Measurements from ENCODE around the gene SLC6A11. TPM values are rescaled to one million over a fixed set of nuclear protein-coding genes. Genes with fewer than 3 reads are reported as not detected.

The SLC6A11 gene
- polyA plus RNA-seq, 1 donor (not counting 4 experiments of a cell fraction or from before 2014, with no cell fraction given): 9.8 TPM

DNA sequence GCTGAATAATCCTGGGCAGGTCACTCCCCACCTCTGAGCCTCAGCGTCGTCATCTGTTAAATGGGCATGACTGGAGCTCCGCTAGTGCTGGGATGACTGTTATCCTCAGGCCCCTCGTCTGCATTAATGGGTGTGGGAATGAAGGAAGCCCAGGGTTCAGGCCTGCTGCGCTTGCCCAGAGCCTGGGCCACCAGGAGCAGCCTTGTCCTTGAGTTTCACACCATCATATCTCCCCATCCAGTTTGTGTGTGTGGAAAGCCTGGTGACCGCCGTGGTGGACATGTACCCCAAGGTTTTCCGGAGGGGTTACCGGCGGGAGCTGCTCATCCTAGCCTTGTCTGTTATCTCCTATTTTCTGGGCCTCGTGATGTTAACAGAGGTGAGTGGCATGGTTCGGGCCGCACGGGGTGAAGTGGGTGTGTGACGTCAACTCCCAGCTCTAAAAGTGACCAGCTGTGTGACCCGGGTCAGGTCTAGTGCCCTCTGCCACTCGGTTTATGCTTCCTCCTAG lies 113.0 kb downstream of the SLC6A11 start:
- no peaks in the 10 kb centered on the region for H4K20me1 ChIP-seq (ENCODE audit: control insufficient read depth, extremely low read depth, insufficient read depth, low read length)
- DNase-seq (ENCODE audit: low read depth, low spot score) (no peak), FAIRE-seq (no peak)
- no peak overlapping the region for H3K27ac ChIP-seq (ENCODE audit: control insufficient read depth, insufficient read depth, low read length)
- peaks cover 38% of the 10 kb centered on the region for H3K4me1 ChIP-seq (ENCODE audit: control insufficient read depth, extremely low read depth, insufficient read depth, low read length)
- no peak overlapping the region for H2AFZ ChIP-seq (ENCODE audit: control insufficient read depth, low read length)
- H3K27me3 ChIP-seq (ENCODE audit: control insufficient read depth, extremely low read depth, insufficient read depth, low read length): no peaks in the 10 kb centered on the region
- no peaks in the 10 kb centered on the region for H3K79me2 ChIP-seq (ENCODE audit: control insufficient read depth, insufficient read depth, low read length)
- no peaks in the 10 kb centered on the region for H3K9me1 ChIP-seq (ENCODE audit: control insufficient read depth, extremely low read depth, insufficient read depth, low read length)
- H3K4me3 ChIP-seq (ENCODE audit: control insufficient read depth in 2 of 3, extremely low read depth in 1 of 3, insufficient read depth in 2 of 3, low read depth in 1 of 3, low read length in 3 of 3): no peak overlapping the region
- no peaks in the 10 kb centered on the region for H3K9me3 ChIP-seq (ENCODE audit: control insufficient read depth, low read depth, low read length)
- TF ChIP-seq EZH2 (IDR thresholded peaks at IDR 0.05; ENCODE audit: low read length): no peak
- TF ChIP-seq, protein P1, sequence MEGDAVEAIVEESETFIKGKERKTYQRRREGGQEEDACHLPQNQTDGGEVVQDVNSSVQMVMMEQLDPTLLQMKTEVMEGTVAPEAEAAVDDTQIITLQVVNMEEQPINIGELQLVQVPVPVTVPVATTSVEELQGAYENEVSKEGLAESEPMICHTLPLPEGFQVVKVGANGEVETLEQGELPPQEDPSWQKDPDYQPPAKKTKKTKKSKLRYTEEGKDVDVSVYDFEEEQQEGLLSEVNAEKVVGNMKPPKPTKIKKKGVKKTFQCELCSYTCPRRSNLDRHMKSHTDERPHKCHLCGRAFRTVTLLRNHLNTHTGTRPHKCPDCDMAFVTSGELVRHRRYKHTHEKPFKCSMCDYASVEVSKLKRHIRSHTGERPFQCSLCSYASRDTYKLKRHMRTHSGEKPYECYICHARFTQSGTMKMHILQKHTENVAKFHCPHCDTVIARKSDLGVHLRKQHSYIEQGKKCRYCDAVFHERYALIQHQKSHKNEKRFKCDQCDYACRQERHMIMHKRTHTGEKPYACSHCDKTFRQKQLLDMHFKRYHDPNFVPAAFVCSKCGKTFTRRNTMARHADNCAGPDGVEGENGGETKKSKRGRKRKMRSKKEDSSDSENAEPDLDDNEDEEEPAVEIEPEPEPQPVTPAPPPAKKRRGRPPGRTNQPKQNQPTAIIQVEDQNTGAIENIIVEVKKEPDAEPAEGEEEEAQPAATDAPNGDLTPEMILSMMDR (optimal IDR thresholded peaks at IDR 0.05 in 1 of 3, IDR thresholded peaks at IDR 0.05 in 1 of 3, conservative IDR thresholded peaks at IDR 0.05 in 1 of 3; ENCODE audit: extremely low read depth in 1 of 3, insufficient read depth in 2 of 3, low read length in 3 of 3): no peak
- dilution Hi-C loops (cut with MboI; ENCODE audit: extremely low pct_ligation_motif_present, low sequenced_read_pairs): no loop called here
- no peak overlapping the region for H3K9ac ChIP-seq (ENCODE audit: control insufficient read depth, extremely low read depth, insufficient read depth, low read length)
- H3K36me3 ChIP-seq (ENCODE audit: control insufficient read depth in 2 of 2, extremely low read depth in 1 of 2, insufficient read depth in 2 of 2, low read length in 2 of 2): no peaks in the 10 kb centered on the region
- H3K4me2 ChIP-seq (ENCODE audit: control insufficient read depth, extremely low read depth, insufficient read depth, low read depth, low read length): no peak overlapping the region

DNA sequence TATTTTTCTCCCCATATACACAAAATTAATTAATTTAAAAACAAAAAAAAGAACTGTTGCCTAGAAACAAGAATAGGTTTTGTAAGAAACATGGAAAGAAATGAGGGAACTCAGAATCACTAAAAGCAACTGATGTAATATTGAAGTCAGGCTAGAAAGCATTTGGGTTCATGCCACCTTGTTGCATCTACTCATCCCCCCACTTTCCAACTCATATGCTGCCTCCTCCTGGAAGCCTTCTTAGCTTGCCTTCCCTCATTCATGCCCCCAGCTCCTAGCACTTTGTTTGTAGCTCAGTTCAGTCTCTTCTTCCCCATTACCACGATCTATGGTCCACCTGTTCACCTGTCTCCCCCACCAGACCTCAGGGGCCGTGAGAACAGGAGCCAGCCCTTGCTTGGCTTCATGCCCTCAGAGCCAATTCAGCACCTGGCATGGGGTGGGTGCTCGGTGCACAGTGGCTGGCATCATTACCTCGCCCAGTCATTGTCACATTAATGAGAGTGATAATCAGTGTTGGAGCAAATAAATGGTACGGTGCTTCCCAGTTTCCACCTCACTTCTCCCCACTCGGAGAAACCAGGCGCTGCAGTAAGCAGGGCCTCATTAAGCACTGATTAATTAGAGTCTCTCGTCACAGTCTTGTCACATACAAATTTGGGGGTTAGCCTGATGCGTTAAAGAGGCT lies 114.1 kb downstream of the SLC6A11 start:
- H3K4me1 ChIP-seq (ENCODE audit: control insufficient read depth, extremely low read depth, insufficient read depth, low read length): peaks cover 49% of the 10 kb centered on the region

More for the DNA sequence above, 114.1 kb downstream of the SLC6A11 start:
- Histone ChIP-seq H3K79me2 (ENCODE audit: control insufficient read depth, insufficient read depth, low read length) (no peaks in the 10 kb centered on the region), H3K9me1 (ENCODE audit: control insufficient read depth, extremely low read depth, insufficient read depth, low read length) (no peaks in the 10 kb centered on the region), H2AFZ (ENCODE audit: control insufficient read depth, low read length) (no peak overlapping the region), H3K4me3 (ENCODE audit: control insufficient read depth in 2 of 3, extremely low read depth in 1 of 3, insufficient read depth in 2 of 3, low read depth in 1 of 3, low read length in 3 of 3) (no peak overlapping the region), H3K27me3 (ENCODE audit: control insufficient read depth, extremely low read depth, insufficient read depth, low read length) (no peaks in the 10 kb centered on the region), H3K4me2 (ENCODE audit: control insufficient read depth, extremely low read depth, insufficient read depth, low read depth, low read length) (no peak overlapping the region), H3K9me3 (ENCODE audit: control insufficient read depth, low read depth, low read length) (no peaks in the 10 kb centered on the region), H3K27ac (ENCODE audit: control insufficient read depth, insufficient read depth, low read length) (no peak overlapping the region), H3K36me3 (ENCODE audit: control insufficient read depth in 2 of 2, extremely low read depth in 1 of 2, insufficient read depth in 2 of 2, low read length in 2 of 2) (no peaks in the 10 kb centered on the region), H4K20me1 (ENCODE audit: control insufficient read depth, extremely low read depth, insufficient read depth, low read length) (no peaks in the 10 kb centered on the region), H3K9ac (ENCODE audit: control insufficient read depth, extremely low read depth, insufficient read depth, low read length) (no peak overlapping the region)
- dilution Hi-C loops (cut with MboI; ENCODE audit: extremely low pct_ligation_motif_present, low sequenced_read_pairs): no loop called here
- FAIRE-seq (no peak), DNase-seq (ENCODE audit: low read depth, low spot score) (no peak)
- TF ChIP-seq, protein P1 (optimal IDR thresholded peaks at IDR 0.05 in 1 of 3, IDR thresholded peaks at IDR 0.05 in 1 of 3, conservative IDR thresholded peaks at IDR 0.05 in 1 of 3; ENCODE audit: extremely low read depth in 1 of 3, insufficient read depth in 2 of 3, low read length in 3 of 3): no peak
- no peak for TF ChIP-seq EZH2 (IDR thresholded peaks at IDR 0.05; ENCODE audit: low read length)
